Activated B cell treated with CpG ODN at 0.5 μM for 24 hours (primary cell): ENCODE measurements around the gene ICE1. TPM values are rescaled to one million over a fixed set of nuclear protein-coding genes. Genes with fewer than 3 reads are reported as not detected.

Source experiments
- ATAC-seq: fragments of 200-7000 bp; cut with Tn5 transposase; one replicate; pipeline ENCODE4 v1.10.0; 2021; ENCODE audit warnings: low read depth, mild to moderate bottlenecking, moderate library complexity
- CTCF ChIA-PET: fragments of 350-600 bp; sonication (Branson Sonifier 250); formaldehyde crosslinking; loops from one replicate; lab custom pipeline; 2021; ENCODE audit warnings: antibody characterized with exemption; lab: Charles Lee
- POLR2A ChIA-PET: fragments of 350-600 bp; sonication (Branson Sonifier 250); formaldehyde crosslinking; loops from one replicate; lab custom pipeline; 2021; ENCODE audit warnings: antibody characterized with exemption; lab: Charles Lee
- DNase-seq: peaks from one replicate; pipeline ENCODE4 v3.0.0; 2022
- H3K27ac Mint-ChIP-seq: one replicate; pipeline ENCODE4 v1.8.0; 2020; ENCODE audit warnings: mixed read lengths
- H3K27me3 Mint-ChIP-seq: one replicate; pipeline ENCODE4 v1.8.0; 2021; ENCODE audit warnings: mixed read lengths
- H3K36me3 Mint-ChIP-seq: one replicate; pipeline ENCODE4 v1.8.0; 2021; ENCODE audit warnings: low read depth, mixed read lengths
- H3K4me1 Mint-ChIP-seq: one replicate; pipeline ENCODE4 v1.8.0; 2021; ENCODE audit warnings: mixed read lengths
- H3K4me3 Mint-ChIP-seq: one replicate; pipeline ENCODE4 v1.8.0; 2020; ENCODE audit warnings: mild to moderate bottlenecking, mixed read lengths
- H3K9me3 Mint-ChIP-seq: one replicate; pipeline ENCODE4 v1.8.0; 2020; ENCODE audit warnings: mixed read lengths
- CTCF ChIP-seq: fragments of 200-600 bp; IDR thresholded peaks from one replicate; pipeline ENCODE4 v1.8.0; 2022; ENCODE audit warnings: antibody characterized with exemption, mild to moderate bottlenecking
- intact Hi-C: fragments of 100-400 bp; cut with micrococcal nuclease; formaldehyde crosslinking; loops from one replicate; pipeline ENCODE4 v1.15.1; 2024
- total RNA-seq: library from RNA; stranded (reverse); gene quantifications from 2 replicates; pipeline ENCODE4 v1.2.3, GENCODE V29; 2022

Gene ICE1
- total RNA-seq, 1 donor from 2014 or later: 36.8 TPM

- no peak overlapping the region for H3K27ac Mint-ChIP-seq
- intact Hi-C loops: loop anchor here (1.0 to 10.0 kb wide), 4 partner anchors 258 to 1338 kb away; no protein-coding TSS in a partner anchor
- no peak for ATAC-seq
Measured at GRCh38 chr5:5497152-5497788, 74.8 kb downstream of the ICE1 start.

GRCh38 chr5:5499442-5499841 is 77.0 kb downstream of the ICE1 start:
- no peak for ATAC-seq
- peaks cover 3% of the 10 kb centered on the region for H3K9me3 Mint-ChIP-seq
- CTCF ChIA-PET: no interaction called here
- peaks cover 16% of the 10 kb centered on the region for H3K27me3 Mint-ChIP-seq
- H3K4me3 Mint-ChIP-seq: no peak overlapping the region
- H3K4me1 Mint-ChIP-seq: peaks cover 7% of the 10 kb centered on the region
- POLR2A ChIA-PET: no interaction called here
- TF ChIP-seq CTCF: no peak
- no peak overlapping the region for H3K27ac Mint-ChIP-seq
- no peak for DNase-seq
- intact Hi-C loops: loop anchor here (10.0 kb wide), 3 partner anchors 255 to 1335 kb away; no protein-coding TSS in a partner anchor
- no peaks in the 10 kb centered on the region for H3K36me3 Mint-ChIP-seq

More at GRCh38 chr5:5497152-5497788, 74.8 kb downstream of the ICE1 start:
- no peak for DNase-seq
- Mint-ChIP-seq H3K27me3 (peaks cover 12% of the 10 kb centered on the region), H3K4me3 (no peak overlapping the region), H3K36me3 (no peaks in the 10 kb centered on the region), H3K4me1 (peaks cover 23% of the 10 kb centered on the region), H3K9me3 (no peaks in the 10 kb centered on the region)
- ChIA-PET POLR2A (interaction anchor here (0.7 kb wide), 1 partner anchor 179 kb away, joined by 3 read pairs; no protein-coding TSS in a partner anchor), CTCF (interaction anchor here (0.9 to 2.5 kb wide), 9 partner anchors 9 to 1248 kb away, joined by 3 to 19 read pairs (median 4); partner anchors contain the start of genes ICE1, NSUN2 and SRD5A1)
- no peak for TF ChIP-seq CTCF

DNA sequence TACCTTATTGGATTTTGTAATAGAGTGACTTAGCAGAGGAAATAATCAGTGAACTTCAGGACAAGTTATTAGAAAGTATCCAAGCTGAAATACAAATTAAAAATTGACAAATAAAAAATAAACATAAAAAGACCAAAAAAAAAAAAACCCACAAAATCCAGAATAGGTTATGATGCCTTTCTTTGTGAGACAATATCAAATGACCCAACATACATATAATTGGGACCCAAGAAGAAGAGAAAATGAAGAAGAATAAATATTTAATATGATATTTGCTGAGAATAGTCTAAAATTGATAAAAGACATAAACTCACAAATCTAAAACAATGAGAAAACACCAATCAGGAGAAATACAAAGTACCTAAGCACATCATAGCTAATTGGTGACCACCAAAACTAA is 81.8 kb downstream of the ICE1 start:
- intact Hi-C loops: no loop called here
- Mint-ChIP-seq H3K36me3 (no peaks in the 10 kb centered on the region), H3K27me3 (peaks cover 25% of the 10 kb centered on the region), H3K27ac (no peak overlapping the region), H3K9me3 (peaks cover 9% of the 10 kb centered on the region), H3K4me1 (no peaks in the 10 kb centered on the region), H3K4me3 (no peak overlapping the region)
- TF ChIP-seq CTCF: no peak
- ChIA-PET CTCF (no interaction called here), POLR2A (no interaction called here)
- DNase-seq (no peak), ATAC-seq (no peak)

GRCh38 chr5:5505815-5506214 is 83.3 kb downstream of the ICE1 start:
- DNase-seq: no peak
- Mint-ChIP-seq H3K9me3 (peaks cover 9% of the 10 kb centered on the region), H3K27me3 (peaks cover 27% of the 10 kb centered on the region), H3K27ac (no peak overlapping the region), H3K4me1 (no peaks in the 10 kb centered on the region), H3K4me3 (no peak overlapping the region), H3K36me3 (no peaks in the 10 kb centered on the region)
- ChIA-PET CTCF (no interaction called here), POLR2A (no interaction called here)
- TF ChIP-seq CTCF: no peak
- ATAC-seq: no peak
- intact Hi-C loops: no loop called here

DNA sequence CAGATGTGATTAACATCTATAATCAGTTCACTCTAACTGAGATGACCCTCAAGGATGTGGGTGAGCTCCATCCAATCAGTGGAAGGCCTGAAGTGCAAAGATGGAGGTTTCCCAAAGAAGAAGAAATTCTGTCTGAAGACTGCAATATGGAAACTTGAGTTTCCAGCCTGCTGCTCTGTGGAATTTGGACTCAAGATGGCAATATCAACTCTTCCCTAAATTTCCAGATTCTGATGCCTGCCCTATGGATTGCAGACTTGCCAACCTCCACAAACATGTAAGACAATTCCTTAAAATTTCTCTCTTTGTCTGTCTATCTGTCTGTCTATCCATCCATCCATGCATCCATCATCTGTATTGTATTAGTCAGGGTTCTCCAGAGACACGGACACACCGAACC is 85.9 kb downstream of the ICE1 start:
- Mint-ChIP-seq H3K27me3 (peaks cover 20% of the 10 kb centered on the region), H3K4me1 (no peaks in the 10 kb centered on the region), H3K36me3 (no peaks in the 10 kb centered on the region), H3K4me3 (no peak overlapping the region), H3K9me3 (peaks cover 9% of the 10 kb centered on the region), H3K27ac (no peak overlapping the region)
- DNase-seq (no peak), ATAC-seq (no peak)
- TF ChIP-seq CTCF: no peak
- CTCF ChIA-PET: no interaction called here
- POLR2A ChIA-PET: no interaction called here
- intact Hi-C loops: no loop called here
